PC-3 (cell line): ENCODE measurements around the gene SLC45A3.

Source experiments
- CTCF ChIP-seq: fragments of 300-600 bp; sonication (generic); conservative IDR thresholded peaks from 2 replicates; pipeline ENCODE4 v1.5.1; 2017; ENCODE audit warnings: antibody characterized with exemption, low read depth, mild to moderate bottlenecking, low read length
- EZH2 ChIP-seq: fragments of 300-600 bp; sonication (generic); IDR thresholded peaks from one replicate; pipeline ENCODE4 v1.6.1; 2017; ENCODE audit warnings: antibody characterized with exemption, mild to moderate bottlenecking, low read length; ENCODE audit not compliant: unreplicated experiment
- EZH2phosphoT487 ChIP-seq: fragments of 300-600 bp; sonication (generic); IDR thresholded peaks from 2 replicates; pipeline ENCODE4 v1.6.1; 2018; ENCODE audit warnings: mild to moderate bottlenecking, antibody characterized with exemption, low read length, borderline replicate concordance

GRCh38 chr1:205716371-205717132, 36.2 kb upstream of the SLC45A3 start:
- no peak for TF ChIP-seq CTCF
- TF ChIP-seq EZH2 = no peak
- TF ChIP-seq EZH2phosphoT487 = no peak
